ENCODE results near the gene SPSB2. TPM values are rescaled to one million over a fixed set of nuclear protein-coding genes. Genes with fewer than 3 reads are reported as not detected.
"Not testable (repeated sequence)": the region's sequence is repeated elsewhere in the genome, so short reads cannot be mapped to it uniquely, and the experiment has no call there.

SPSB2 gene
- total and polyA plus RNA-seq, 10 donors = 7.0 to 17.0 (median 11.1) TPM

DNA sequence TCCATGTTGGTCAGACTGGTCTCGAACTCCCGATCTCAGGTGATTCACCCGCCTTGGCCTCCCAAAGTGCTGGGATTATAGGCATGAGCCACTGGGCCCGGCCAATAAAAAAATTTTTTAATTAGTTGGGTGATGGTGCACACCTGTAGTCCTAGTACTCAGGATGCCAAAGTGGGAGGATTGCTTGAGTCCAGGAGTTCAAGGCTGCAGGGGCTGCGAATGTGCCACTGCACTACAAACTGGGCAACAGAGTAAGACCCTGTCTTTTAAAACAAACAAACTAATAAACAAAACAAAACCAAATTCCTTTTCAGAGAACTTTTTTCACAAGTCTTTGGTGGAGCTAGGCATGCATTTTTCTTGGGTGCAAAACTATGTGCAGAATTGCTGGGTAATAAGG lies 10.1 kb upstream of the SPSB2 start:
- no peak overlapping the region for H3K4me3 ChIP-seq
- TF ChIP-seq, protein P1, sequence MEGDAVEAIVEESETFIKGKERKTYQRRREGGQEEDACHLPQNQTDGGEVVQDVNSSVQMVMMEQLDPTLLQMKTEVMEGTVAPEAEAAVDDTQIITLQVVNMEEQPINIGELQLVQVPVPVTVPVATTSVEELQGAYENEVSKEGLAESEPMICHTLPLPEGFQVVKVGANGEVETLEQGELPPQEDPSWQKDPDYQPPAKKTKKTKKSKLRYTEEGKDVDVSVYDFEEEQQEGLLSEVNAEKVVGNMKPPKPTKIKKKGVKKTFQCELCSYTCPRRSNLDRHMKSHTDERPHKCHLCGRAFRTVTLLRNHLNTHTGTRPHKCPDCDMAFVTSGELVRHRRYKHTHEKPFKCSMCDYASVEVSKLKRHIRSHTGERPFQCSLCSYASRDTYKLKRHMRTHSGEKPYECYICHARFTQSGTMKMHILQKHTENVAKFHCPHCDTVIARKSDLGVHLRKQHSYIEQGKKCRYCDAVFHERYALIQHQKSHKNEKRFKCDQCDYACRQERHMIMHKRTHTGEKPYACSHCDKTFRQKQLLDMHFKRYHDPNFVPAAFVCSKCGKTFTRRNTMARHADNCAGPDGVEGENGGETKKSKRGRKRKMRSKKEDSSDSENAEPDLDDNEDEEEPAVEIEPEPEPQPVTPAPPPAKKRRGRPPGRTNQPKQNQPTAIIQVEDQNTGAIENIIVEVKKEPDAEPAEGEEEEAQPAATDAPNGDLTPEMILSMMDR (IDR thresholded peaks at IDR 0.05 in 8 of 11, conservative IDR thresholded peaks at IDR 0.05 in 3 of 11) = no peak
- TF ChIP-seq POLR2A (IDR thresholded peaks at IDR 0.05) (no peak), POLR2AphosphoS5 (IDR thresholded peaks at IDR 0.05) (no peak)
- H3K27ac ChIP-seq = no peak overlapping the region
- intact Hi-C loops (cut with DNase I; ENCODE audit: low total_unique reads) = no loop called here
- no peak for DNase-seq
- no peaks in the 10 kb centered on the region for H3K27me3 ChIP-seq (replicated peaks in 1 of 7)
- H3K4me1 ChIP-seq = peaks cover 0 to 5% (median 0%) of the 10 kb centered on the region in 6 donors
- 88 to 98% (median 95%) methylated on average over 5 of the region's 5 CpGs for WGBS, 5 donors
- H3K36me3 ChIP-seq = peaks cover 0 to 39% (median 14%) of the 10 kb centered on the region in 6 donors
- H3K9me3 ChIP-seq = no peaks in the 10 kb centered on the region

DNA sequence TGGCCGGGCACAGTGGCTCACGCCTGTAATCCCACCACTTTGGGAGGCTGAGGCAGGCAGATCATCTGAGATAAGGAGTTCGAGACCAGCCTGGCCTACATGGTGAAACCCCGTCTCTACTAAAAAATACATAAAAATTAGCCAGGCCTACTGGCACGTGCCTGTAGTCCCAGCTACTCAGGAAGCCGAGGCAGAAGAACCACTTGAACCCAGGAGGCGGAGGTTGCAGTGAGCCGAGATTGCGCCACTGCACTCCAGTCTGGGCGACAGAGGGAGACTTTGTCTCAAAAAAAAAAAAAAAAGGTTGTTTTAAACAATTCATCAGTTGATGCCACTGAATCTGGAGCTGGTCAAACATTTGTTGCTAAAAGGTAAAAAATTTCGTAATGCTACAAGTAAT lies 6.7 kb upstream of the SPSB2 start:
- 51 to 78% (median 58%) methylated on average over 11 of the region's 11 CpGs for WGBS, 5 donors
- H3K27me3 ChIP-seq (replicated peaks in 1 of 7); H3K9me3 ChIP-seq; H3K4me1 ChIP-seq; intact Hi-C loops (cut with DNase I; ENCODE audit: low total_unique reads); H3K27ac ChIP-seq; H3K4me3 ChIP-seq: not testable (repeated sequence)
- peak; percentile 28 for DNase-seq
- peaks cover 0 to 42% (median 13%) of the 10 kb centered on the region in 6 donors for H3K36me3 ChIP-seq

DNA sequence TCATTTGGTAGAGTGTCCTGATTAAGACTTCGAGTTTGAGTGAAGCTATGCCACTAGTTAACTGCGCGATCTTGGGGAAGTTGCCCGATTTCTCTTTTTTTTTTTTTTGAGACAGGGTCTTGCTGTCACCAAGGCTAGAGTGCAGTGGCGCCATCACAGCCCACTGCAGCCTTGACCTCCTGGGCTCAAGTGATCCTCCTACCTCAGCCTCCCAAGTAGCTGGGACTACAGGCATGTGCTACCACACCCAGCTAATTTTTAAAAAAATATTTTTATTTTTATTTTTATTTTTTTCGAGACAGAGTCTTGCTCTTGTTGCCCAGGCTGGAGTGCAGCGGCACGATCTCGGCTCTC lies 889 bp upstream of the SPSB2 start:
- peak overlapping the region in 7 of 8 donors; percentile 71 to 97 (median 92) for H3K4me3 ChIP-seq
- H3K27me3 ChIP-seq (replicated peaks in 1 of 7); H3K9me3 ChIP-seq; intact Hi-C loops (cut with DNase I; ENCODE audit: low total_unique reads): not testable (repeated sequence)
- peak; percentile 55 for DNase-seq
- peaks cover 0 to 41% (median 20%) of the 10 kb centered on the region in 6 donors for H3K36me3 ChIP-seq
- H3K27ac ChIP-seq = peak overlapping the region; percentile 22 to 99 (median 90)
- 38 to 46% (median 42%) methylated on average over 9 of the region's 9 CpGs for WGBS, 5 donors
- H3K4me1 ChIP-seq = peaks cover 21 to 61% (median 47%) of the 10 kb centered on the region in 6 donors

DNA sequence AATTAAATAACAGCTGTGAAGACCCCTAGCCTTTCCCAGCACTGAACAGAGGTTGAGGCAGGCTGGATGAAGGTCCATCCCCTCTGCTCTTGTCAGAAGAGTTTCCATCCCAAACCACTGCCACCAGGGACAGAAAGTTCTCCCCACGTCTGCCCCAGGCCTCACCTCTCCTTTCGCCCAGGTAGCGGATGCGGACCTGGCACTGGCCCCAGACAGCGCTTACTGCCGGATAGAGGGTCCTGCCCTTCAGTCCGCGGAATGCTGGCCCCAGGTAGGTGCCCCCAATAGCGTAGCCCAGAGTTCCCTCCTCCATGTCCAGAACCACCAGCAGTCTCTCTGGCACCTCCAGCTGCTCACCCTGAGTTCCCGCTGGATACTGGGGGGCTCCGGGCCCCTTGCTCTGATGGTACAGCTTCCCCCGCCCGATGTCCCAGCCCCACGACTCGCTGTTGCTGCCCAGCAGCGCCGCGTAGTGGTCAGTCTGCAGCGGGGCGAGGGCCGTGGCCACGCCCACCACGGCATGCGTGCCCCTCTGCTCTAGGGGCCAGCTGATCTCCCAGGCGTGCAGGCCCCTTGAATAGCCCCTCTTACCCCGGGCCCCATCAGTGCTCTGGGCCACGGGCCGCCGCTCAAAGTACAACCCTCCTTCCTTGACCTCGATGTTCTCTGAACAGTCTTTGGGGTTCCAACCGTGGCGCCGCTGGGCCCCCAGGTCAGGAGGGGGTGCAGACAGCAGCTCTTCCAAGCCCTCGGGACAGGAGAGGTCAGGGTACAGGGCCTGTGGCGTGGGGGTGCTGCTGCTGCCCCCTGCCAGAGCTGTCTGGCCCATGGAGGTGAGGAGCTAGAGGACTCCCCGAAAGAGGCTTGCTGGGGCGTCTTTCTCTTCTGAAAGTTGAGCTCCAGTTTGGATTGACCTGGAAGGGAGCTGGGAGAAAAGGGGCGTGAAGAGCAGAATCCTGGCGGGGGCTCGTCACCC lies 742 bp downstream of the SPSB2 start:
- Histone ChIP-seq H3K27me3 (replicated peaks in 1 of 7) (no peaks in the 10 kb centered on the region), H3K36me3 (peaks cover 0 to 43% (median 20%) of the 10 kb centered on the region in 6 donors), H3K27ac (peak overlapping the region; percentile 77 to 99 (median 90)), H3K4me1 (peaks cover 31 to 76% (median 58%) of the 10 kb centered on the region in 6 donors), H3K4me3 (peak overlapping the region; percentile 71 to 97 (median 92)), H3K9me3 (no peaks in the 10 kb centered on the region)
- WGBS, 5 donors = 0 to 4% (median 2%) methylated on average over 24 to 40 of the region's 40 CpGs
- intact Hi-C loops (cut with DNase I; ENCODE audit: low total_unique reads) = no loop called here
- peak; percentile 97 for DNase-seq
- peak; percentile 87 to 93 (median 90) for TF ChIP-seq POLR2AphosphoS5 (IDR thresholded peaks at IDR 0.05)
- no peak for TF ChIP-seq POLR2A (IDR thresholded peaks at IDR 0.05)
- TF ChIP-seq, protein P1 (IDR thresholded peaks at IDR 0.05 in 8 of 11, conservative IDR thresholded peaks at IDR 0.05 in 3 of 11) = peak; percentile 81 to 100 (median 99)

All from spleen (tissue), 11 donors.